Testis (tissue), 2 donors: ENCODE results near the gene TMEM63B.

Source experiments
- POLR2A ChIP-seq: fragments of 450-650 bp; IDR thresholded peaks from one replicate; pipeline ENCODE4 v1.6.1; 2017; ENCODE audit warnings: antibody characterized with exemption, mild to moderate bottlenecking, moderate library complexity
- TF ChIP-seq, protein P1 (sequence below), 3 experiments: fragments of 450-650 bp in 2 of 3; fragments of 200-600 bp in 1 of 3; sonication (generic) in 1 of 3; IDR thresholded peaks; one replicate each; pipeline ENCODE4 v1.5.1; 2016 to 2019; ENCODE audit warnings: antibody characterized with exemption in 3 of 3, mild to moderate bottlenecking in 2 of 3, moderate library complexity in 1 of 3

DNA sequence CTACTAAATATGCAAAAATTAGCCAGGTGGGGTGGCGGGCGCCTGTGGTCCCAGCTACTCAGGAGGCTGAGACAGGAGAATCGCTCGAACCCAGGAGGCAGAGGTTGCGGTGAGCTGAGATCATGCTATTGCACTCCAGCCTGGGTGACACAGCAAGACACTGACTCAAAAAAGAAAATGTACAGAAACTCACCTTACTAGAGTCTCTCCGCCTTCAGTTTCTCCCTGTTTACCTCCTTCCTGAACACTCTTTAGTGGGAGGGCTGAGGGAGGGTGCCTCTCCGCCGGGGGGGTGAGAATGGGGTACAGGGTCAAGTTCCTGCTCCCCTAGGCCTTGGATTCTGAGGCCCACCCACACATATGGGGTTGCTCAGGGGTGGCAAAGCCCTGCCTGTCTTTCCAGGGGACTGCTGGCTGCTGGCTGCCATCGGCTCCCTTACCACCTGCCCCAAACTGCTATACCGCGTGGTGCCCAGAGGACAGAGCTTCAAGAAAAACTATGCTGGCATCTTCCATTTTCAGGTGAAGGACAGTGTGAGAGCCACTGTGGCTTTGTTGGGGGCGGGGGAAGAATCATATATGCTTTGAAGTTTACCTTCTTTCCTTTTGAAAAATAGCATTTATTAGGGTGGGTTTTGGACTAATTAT, 44.7 kb downstream of the TMEM63B start:
- TF ChIP-seq POLR2A, result no peak
- TF ChIP-seq, protein P1, sequence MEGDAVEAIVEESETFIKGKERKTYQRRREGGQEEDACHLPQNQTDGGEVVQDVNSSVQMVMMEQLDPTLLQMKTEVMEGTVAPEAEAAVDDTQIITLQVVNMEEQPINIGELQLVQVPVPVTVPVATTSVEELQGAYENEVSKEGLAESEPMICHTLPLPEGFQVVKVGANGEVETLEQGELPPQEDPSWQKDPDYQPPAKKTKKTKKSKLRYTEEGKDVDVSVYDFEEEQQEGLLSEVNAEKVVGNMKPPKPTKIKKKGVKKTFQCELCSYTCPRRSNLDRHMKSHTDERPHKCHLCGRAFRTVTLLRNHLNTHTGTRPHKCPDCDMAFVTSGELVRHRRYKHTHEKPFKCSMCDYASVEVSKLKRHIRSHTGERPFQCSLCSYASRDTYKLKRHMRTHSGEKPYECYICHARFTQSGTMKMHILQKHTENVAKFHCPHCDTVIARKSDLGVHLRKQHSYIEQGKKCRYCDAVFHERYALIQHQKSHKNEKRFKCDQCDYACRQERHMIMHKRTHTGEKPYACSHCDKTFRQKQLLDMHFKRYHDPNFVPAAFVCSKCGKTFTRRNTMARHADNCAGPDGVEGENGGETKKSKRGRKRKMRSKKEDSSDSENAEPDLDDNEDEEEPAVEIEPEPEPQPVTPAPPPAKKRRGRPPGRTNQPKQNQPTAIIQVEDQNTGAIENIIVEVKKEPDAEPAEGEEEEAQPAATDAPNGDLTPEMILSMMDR (IDR thresholded peaks at IDR 0.05), result no peak
